ENCODE results near the gene SEC24C.

SEC24C gene

GRCh38 chr10:73772281-73773151 lies 28.3 kb downstream of the SEC24C start:
- TF ChIP-seq, protein P1, sequence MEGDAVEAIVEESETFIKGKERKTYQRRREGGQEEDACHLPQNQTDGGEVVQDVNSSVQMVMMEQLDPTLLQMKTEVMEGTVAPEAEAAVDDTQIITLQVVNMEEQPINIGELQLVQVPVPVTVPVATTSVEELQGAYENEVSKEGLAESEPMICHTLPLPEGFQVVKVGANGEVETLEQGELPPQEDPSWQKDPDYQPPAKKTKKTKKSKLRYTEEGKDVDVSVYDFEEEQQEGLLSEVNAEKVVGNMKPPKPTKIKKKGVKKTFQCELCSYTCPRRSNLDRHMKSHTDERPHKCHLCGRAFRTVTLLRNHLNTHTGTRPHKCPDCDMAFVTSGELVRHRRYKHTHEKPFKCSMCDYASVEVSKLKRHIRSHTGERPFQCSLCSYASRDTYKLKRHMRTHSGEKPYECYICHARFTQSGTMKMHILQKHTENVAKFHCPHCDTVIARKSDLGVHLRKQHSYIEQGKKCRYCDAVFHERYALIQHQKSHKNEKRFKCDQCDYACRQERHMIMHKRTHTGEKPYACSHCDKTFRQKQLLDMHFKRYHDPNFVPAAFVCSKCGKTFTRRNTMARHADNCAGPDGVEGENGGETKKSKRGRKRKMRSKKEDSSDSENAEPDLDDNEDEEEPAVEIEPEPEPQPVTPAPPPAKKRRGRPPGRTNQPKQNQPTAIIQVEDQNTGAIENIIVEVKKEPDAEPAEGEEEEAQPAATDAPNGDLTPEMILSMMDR (IDR thresholded peaks at IDR 0.05; ENCODE audit: insufficient read depth, low read depth, low read length, missing control alignments): no peak
- DNase-seq (ENCODE audit: low read depth): peak; percentile 79

DNA sequence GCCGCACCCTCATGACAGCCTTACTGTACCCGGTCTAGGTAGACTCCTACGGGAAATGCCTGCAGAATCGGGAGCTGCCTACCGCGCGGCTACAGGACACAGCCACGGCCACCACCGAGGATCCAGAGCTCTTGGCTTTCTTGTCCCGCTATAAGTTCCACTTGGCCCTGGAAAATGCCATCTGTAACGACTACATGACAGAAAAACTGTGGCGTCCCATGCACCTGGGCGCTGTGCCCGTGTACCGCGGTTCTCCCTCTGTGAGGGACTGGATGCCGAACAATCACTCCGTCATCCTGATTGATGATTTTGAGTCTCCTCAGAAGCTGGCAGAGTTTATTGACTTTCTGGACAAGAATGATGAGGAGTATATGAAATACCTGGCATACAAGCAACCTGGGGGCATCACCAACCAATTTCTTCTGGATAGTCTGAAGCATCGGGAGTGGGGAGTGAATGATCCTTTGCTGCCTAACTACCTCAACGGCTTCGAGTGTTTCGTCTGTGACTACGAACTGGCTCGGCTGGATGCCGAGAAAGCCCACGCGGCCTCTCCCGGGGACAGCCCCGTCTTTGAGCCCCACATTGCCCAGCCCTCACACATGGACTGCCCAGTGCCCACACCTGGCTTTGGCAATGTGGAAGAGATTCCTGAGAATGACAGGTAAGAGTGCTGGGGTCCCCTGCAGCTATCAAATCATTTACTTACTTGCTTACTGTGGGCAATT lies 29.1 kb downstream of the SEC24C start:
- TF ChIP-seq, protein P1 (IDR thresholded peaks at IDR 0.05; ENCODE audit: insufficient read depth, low read depth, low read length, missing control alignments): no peak
- DNase-seq (ENCODE audit: low read depth): no peak
- H3K4me3 ChIP-seq (ENCODE audit: low read length): peak overlapping the region; percentile 76

More at GRCh38 chr10:73772281-73773151, 28.3 kb downstream of the SEC24C start:
- peak overlapping the region; percentile 76 for H3K4me3 ChIP-seq (ENCODE audit: low read length)

DNA sequence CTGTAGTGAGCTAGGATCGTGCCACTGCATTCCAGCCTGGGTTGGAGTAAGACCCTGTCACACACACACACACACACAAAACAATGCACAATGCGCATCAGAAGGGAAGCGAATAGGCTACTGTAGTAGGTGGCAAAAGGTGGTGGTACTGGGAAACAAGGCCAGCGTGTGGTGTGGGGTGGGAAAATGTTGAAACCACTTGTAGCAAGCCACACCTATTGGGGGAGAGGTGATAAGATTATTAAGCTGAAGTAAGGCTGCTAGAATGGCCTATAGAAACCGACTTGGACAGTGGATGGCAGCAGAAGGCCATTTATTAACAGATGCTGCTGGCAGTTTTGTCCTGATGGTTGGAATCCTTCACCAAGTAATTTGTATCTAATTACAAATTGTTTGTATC lies 30.5 kb downstream of the SEC24C start:
- TF ChIP-seq, protein P1 (IDR thresholded peaks at IDR 0.05; ENCODE audit: insufficient read depth, low read depth, low read length, missing control alignments): no peak

DNA sequence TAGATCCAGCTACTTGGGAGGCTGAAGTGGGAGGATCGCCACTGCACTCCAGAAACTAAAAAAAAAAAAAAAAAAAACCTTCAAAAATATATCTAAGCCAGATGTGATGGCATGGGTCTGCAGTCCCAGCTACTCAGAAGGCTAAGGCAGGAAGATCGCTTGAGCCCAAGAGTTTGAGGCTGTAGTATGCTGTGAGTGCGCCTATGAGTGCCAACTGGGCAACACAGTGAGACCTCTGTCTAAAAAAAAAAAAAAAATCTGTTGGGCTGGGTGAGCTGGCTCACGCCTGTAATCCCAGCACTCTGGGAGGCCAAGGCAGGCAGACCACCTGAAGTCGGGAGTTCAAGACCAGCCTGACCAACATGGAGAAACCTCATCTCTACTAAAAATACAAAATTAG lies 34.8 kb downstream of the SEC24C start:
- TF ChIP-seq, protein P1 (IDR thresholded peaks at IDR 0.05; ENCODE audit: insufficient read depth, low read depth, low read length, missing control alignments): no peak
- DNase-seq (ENCODE audit: low read depth): no peak
- no peak overlapping the region for H3K4me3 ChIP-seq (ENCODE audit: low read length)

More for the DNA sequence above, 30.5 kb downstream of the SEC24C start:
- peak overlapping the region; percentile 76 for H3K4me3 ChIP-seq (ENCODE audit: low read length)
- peak; percentile 51 for DNase-seq (ENCODE audit: low read depth)

DNA sequence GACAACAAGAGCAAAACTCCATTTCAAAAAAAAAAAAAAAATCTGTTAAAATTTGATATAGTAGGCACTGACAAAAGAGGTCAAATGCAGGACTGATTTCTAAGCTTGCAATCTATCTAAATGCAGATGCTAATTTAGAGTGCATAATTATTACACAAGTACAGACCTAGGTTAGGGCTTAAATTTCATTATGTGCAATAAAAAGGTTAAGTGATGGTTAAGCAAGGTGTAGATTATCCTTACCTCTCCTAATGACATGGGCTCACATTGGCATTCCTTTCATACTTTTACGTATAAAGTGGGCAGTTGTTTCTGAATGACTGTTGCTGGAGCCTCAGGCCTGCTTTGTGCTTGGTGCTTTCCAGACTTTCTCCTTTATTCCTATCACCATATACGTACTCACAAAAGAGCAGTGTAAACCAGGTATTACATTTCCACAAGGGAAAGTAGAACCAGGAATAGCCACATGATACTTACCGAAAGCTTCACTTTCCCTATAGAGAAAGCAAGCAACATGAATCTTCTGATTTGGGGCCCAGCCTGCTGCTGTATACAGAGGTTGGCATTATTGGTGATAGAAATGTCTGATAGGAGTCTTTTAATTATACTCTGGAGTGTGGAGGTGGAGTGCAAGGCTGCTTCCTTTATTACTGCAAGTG lies 35.5 kb downstream of the SEC24C start:
- DNase-seq (ENCODE audit: low read depth): no peak
- TF ChIP-seq, protein P1 (IDR thresholded peaks at IDR 0.05; ENCODE audit: insufficient read depth, low read depth, low read length, missing control alignments): no peak
- no peak overlapping the region for H3K4me3 ChIP-seq (ENCODE audit: low read length)

DNA sequence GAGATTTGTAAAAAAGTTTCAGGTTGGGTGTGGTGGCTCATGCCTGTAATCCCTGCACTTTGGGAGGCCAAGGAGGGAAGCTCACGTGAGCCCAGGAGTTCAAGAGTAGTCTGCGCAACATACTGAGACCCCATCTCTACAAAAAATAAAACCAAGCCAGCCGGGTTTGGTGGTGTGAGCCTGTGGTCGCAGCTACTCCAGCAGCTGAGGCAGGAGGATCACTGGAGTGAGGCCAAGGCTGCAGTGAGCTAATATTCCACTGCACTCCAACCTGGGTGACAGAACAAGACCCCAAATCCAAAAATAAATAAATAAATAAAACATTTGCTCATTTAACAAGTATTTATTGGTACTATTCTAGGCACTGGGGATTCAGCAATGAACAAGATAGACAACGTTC lies 36.1 kb downstream of the SEC24C start:
- DNase-seq (ENCODE audit: low read depth): no peak
- TF ChIP-seq, protein P1 (IDR thresholded peaks at IDR 0.05; ENCODE audit: insufficient read depth, low read depth, low read length, missing control alignments): no peak
- no peak overlapping the region for H3K4me3 ChIP-seq (ENCODE audit: low read length)
